ENCODE data around the gene CNRIP1.

Gene CNRIP1

DNA sequence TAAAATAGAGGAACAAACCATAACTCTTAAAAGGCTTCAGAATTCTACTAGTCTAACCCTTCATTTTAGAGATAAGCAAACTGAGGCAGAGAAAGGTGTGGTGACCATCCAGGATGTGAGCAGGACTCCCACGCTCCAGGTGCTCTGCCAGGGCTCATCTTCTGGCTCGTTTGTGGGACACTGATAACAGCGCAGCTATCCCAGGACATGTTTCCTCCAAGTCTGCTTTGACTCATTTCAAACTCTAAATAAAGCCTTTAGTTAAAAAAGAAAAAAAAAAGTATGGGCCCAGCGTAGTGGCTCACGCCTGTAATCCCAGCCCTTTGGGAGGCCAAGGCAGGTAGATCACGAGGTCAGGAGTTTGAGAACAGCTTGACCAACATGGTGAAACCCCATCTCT is 28.4 kb downstream of the CNRIP1 start:
- no peak for DNase-seq

DNA sequence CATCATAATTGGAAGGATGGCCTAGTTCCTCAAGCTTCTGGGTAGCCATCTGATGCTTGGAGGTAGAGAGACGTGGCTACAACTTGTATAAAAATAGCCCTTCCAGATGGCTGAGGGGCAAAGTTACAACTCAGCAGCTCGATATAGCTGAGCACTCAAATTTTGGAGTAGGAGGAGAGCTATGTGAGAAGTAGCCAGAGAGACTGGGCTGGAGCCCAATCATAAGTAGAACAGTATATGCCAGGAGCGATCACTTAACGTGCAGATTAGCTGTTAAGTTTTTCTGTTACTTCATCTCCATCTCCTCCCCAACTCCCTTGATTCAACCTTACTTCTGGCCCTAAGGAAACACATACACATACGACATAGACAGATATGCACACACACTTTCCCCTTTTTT is 28.8 kb downstream of the CNRIP1 start:
- DNase-seq: no peak

DNA sequence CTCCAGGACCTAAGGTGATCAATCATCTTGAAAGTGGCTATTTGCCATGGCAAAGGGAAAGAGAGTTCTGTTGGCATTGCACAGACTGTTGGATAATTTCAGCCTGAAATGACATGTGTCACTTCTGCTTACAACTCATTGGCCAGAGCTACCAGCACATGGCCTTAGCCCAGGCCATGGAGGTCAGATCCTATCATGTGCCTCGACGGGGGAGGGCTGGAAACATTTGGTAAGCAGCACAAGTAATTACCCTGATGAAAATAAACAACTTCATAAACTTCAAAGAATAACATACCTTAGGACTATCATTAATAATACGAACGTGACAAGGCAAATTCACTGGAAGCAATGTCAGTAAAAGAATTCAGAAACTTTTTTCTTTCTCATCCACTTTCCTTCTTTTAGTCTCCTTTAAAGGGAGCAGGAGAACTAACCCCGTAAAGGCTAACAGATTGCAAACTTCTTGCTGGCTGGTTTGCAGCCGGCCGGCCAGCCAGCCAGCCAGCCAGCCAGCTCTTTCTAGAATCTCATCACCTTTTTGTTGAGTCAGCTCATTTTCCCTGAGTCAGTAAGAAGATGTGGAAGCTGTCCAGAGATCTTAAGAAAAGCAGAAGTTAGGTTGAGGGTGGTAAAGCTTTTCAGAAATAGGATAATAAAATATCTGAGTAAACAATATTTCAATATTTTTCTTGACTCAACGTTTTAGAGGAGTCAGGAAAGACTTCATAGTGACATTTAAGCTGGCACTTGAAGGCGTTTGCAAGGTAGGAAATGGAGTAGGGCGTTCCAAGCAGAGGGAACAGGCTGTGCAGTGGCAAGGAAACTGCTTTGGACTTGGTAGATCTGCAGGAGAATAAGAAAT is 31.9 kb downstream of the CNRIP1 start:
- DNase-seq: no peak

DNA sequence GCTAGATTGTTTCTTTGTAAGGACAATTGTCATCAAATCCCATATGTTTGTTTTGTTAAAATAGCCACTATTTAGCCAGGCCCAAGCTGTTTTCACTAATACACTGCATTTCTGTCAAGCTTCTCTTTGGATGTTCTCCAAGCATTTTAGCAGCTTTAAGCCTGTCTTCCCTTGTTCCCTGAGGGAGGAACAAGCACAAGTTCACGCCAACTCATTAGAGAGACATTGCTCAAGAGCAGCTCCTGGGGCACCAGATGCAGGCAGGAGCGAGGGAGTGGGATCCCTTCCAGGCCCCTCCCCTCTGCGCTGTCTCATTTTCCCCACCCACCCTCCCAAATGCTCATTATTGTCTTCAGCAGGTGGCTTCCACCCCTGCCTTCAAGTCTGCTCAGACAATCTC is 34.9 kb downstream of the CNRIP1 start:
- no peak for DNase-seq

DNA sequence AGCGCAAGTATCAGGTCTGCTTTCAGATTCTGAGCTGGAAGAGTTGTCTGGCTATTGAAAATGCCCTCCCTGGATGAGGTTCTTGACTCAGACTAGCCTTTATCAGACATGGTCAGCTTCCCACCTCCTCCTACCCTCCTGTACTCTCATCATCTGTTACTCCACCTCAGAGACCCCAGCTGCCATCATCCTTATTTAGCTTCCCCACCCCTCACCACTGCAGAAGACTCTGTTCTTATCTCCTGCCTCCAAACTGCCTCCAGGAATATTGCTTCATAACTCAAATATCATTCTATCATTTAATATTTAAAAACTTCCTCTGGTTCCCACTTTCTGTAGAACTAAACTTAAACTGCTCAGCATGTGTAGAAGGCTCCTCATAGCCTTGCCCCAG is 36.3 kb downstream of the CNRIP1 start:
- DNase-seq: no peak

DNA sequence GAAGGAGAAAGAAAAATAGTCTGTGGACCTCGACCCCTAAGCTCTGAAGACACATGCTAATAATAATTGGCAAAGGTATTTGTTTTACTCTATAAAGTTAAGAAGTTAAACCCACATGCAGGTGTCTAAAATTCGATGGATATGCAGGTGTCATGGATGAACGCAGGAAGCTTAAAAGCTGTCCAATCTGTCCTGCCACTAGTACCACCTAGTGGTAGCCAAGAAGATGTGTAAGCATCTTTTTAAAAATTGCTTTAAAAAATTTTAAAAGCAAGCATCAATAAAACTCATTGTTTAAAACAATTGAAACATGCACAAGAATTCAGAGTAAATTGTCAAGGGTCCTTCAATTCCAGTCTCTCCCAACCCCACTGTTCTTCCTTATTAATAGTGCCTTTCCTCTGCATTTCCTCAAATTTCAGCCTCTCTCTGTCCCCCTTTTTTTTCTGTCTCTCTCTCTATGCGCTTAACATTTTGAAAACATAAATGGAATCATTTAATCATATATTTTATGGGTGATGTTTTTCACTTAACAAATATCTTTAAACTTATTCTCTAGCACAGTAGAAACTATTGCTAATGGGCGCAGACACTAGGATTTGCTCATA is 36.8 kb downstream of the CNRIP1 start:
- DNase-seq: peak; percentile 15

DNA sequence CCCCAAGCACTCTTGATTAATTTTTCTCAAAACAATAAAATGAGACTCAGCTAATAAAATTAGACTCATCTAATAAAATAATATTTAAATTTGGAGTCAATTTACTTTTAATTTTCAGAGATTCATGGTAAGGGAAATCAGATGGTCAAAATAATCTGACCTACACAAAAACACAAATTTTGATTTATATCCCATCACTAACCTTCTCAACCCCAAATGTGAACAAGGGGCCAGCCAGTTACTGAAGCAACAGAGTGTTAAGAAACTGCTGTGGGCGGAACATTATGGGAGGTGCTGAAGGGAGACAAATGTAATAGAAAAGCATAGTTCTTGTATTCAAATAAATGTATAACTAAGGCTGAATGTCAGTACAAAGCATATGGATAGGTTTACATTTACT is 39.0 kb downstream of the CNRIP1 start:
- no peak for DNase-seq

DNA sequence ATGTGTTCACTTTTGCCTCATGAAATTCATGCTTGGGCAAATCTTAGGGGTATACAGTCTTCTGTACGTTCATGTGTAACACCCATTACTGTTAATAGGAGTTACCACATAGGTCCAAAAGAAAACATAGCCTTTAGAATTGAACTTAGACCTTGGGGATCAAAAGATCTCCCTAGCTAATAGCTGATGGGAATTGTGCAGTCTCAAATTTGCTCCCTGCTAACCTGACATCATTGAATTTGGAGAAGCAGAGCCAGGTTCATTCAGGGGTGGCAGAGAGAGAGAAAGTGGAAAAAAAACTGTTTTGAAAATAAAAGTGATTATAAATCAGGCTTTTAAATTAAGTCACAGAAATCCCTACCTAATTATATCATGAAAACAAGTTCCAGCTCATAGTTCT is 39.4 kb downstream of the CNRIP1 start:
- no peak for DNase-seq

DNA sequence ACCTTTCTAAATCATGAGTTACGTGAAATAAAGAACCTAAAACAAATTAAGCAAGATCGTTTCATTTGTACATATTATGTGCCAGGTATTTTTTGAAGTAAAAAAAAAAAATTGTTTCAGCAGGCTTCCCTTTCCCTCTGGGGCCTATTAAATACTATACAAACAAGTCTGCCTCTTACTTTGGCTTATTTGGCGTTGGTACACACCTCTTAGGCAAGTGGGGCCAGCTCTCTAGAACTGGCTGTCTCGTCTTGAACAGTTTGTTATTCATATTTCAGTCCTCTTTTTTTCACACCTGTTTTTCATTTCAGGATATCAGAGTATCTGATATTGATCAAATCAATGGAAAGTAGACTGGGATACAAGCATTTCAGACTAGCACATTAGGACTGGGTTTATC is 40.1 kb downstream of the CNRIP1 start:
- no peak for DNase-seq

DNA sequence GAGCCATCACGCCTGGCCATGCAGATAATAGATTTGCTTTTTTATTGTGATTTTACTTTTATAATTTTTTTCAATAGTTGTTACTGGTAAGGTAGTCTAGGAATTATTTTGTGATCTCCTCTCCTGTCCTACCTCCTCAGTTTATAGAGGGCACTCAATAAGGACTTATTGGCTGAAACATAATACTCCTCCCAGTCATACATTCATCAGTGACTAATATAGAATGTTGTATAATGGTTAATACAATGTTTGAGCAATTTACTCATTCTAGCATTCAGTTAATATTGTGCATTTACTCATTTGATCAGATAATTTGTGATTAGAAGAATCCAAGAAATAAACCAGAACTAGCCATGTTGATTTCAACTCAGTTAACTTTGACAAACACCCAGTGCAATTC is 41.6 kb downstream of the CNRIP1 start:
- no peak for DNase-seq

DNA sequence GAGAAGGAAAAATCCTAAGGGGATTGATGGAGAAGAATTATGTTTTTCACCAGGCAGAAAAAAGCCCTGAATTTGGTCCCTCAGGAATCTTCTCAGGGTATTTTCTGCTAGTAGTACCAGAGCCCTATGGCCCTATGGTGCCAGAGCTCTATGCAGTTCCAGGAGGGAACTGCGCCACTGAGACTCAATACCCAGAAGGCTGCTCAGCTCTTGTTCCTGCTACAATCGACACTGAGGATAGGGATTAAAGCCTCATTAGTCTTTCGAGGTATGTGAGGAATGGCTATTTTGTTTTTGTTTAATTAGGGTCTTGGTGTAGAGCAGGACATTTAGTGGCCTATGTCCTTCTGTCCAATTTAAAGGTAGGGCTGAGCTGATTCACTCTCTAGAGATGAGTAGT is 45.7 kb downstream of the CNRIP1 start:
- no peak for DNase-seq

DNA sequence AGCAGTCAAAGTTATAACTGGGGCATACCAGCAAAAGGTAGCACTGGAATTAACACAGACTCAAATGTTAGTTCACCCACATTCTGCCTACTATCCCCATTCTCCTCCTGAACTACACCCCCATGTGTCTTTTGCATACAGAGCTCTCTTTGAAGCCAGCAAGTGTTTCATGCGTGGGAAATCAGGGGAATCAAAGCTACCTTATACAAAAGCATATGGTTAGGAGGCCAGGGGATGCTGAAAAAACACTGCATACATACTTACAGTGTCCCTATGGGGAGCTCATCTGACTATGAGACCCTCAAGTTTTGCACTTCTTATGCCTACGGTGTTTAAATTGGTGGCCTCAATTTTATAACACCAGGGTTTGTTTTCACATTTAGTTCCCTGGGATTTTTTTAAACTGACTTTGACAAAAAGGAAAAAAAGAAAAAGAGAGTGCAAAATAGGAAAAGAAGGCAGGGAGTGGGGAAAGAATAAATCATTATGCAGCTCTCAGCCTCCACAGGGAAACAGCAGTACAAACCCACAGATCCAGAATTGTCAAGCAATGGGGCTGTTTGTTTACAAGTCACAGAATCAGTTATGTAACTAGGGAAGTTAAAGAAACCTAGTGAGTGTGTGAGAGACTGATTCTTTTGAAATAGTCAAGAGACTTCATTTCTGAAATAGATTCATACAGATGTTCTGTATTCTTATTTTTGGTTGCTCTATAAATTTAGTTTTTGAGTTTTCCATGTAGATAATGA is 47.3 kb downstream of the CNRIP1 start:
- DNase-seq: no peak

DNA sequence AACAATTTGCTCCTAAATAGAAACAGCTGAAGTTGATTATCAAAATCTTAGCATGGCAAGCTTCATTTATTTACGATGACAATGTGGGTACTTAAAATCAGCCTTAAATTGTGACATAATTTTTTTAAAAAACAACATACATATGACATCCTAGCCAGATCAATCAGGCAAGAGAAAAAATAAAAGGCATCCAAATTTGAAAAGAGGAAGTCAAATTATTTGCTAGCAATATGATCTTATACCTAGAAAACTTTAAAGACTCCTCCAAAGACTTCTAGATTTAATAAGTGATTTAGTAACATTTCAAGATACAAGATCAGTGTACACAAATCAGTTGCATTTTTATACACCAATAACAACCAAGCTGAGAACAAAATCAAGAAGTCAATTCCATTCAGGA is 53.1 kb downstream of the CNRIP1 start:
- DNase-seq: no peak

DNA sequence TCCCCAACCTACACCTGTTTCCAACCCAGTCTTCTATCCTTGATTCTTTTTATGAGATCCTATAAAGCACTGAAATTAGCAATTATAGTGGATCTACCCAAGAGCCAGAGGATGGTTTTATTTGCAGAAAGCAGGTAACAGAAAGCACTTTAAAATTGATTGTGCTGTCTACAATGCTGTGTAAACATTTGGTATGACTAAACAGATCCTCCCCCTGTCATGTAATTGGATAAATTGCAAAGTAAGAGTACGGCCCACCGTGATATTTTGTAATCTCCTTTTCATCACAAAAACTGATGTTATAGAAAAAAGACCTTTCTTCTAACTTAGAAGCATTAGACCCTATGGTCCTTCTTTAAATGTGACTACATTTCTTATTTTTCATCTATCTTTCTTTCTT is 56.1 kb downstream of the CNRIP1 start:
- DNase-seq: no peak

DNA sequence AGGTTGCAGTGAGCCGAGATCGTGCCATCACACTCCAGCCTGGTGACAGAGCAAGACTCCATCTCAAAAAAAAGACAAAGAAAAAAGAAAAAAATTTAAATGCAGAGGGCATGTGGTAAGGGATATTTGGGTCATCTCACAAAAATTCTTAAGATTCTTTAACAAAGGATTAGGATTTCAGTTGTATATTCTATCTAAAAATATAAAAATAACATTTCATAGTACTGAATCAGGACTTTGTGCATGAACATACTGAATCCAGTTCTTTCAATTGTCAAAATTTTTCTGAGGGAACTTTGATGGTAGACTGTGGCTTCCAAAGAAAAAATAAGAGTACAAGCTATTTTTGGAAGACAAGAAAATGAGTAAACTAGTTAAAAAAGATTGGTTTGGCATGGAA is 60.9 kb downstream of the CNRIP1 start:
- DNase-seq: no peak

DNA sequence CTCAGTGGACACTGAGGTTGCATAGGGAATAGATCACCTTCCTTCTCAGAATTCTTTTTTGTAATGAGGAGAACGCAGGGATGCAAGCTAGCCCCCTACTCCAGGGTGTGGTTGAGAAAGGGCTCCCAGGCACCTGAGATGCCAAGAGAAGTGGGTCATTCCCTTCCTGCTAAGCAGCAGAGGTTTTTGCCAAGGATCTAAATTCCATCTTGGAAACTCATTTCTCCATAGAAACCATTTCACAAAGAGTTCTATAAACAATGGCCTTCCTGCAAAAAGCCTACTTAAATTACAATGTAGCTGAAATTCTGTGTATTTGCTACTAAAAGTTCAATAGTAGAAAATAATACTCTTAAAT is 63.7 kb downstream of the CNRIP1 start:
- DNase-seq: no peak

DNA sequence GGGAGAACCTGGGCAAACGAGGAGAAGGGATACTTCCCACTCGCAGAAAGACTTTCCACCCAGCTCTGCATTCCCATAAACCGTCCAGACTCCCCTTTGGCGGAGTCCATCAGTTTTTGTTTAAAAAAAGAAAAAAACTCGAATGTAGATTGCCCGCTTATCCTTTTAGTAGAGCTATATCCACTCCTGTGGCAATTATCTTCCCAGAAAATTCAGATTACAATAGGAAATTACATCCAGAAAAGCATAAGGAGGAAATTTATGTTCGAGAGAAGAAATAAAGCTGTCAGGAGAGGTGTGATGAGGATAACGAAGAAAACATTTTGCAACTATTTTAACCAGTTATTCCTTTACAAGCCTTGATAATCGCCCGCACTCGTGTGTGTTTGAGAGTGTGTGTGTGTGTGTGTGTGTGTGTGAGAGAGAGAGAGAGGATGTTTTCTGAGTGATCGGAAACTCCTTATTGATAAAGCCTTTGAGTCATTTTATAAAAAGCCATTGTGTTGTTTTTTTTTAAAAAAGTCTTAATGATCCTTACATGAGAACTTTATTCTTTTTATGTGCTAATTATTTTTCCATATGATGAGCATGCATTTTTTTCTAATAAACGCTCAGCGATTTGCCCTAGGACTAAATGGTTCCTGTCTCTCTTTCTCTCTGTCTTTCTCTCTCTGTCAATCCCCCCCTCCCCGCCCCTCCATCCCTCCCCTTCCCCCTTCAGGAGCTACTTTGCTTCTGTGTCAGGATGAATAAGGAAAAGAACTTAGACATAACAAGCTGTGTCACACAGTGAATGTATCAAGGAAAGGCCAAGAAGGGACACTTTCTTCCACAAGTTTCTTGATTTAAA is 66.3 kb downstream of the CNRIP1 start:
- DNase-seq: peak; percentile 47

DNA sequence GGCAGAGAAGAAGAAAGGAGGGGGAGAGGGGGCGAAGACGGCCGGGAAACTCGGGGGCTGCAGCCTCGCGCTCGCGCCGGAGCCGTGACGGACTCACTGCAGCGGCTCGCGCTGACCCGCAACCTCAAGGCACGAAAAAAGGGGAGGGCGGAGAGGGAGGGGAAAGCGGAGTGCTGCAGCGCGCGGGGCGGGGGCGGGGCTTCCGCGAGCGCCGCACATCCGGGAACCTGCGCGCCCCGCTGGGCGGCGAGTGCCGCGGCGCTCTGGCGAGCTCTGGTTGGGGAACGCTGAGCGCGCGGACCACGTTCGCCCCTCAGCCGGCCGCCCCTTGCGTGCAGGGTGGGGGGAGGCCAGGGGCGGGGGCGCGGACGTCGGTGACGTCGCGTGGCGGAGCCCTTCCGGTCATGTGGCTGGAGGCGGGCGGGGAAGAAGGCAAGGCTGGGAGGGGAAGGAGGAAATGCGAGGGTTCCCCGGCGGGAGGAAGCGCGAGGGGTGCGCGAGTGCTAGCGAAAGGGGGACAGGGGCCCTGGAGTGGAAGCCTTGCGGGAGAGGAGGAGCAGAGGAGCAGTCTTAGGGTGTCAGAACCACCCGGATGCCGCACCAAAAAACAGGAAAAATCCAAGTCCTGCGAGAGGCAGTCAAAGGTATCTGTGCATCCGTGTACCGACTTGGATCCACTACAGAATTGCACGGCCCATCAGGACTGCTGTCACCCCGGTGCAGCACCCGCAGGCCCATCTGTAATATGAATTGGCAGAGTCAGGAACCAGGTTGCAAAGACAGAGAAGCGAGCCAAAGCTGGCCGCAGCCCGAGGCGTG is 67.1 kb downstream of the CNRIP1 start, which contains the start of gene PPP3R1:
Gene PPP3R1 (minus strand): TSS at position 133 of the 819 bp plus-strand sequence. CDS start 405 bp downstream, outside the sequence.
- DNase-seq: peak; percentile 94

DNA sequence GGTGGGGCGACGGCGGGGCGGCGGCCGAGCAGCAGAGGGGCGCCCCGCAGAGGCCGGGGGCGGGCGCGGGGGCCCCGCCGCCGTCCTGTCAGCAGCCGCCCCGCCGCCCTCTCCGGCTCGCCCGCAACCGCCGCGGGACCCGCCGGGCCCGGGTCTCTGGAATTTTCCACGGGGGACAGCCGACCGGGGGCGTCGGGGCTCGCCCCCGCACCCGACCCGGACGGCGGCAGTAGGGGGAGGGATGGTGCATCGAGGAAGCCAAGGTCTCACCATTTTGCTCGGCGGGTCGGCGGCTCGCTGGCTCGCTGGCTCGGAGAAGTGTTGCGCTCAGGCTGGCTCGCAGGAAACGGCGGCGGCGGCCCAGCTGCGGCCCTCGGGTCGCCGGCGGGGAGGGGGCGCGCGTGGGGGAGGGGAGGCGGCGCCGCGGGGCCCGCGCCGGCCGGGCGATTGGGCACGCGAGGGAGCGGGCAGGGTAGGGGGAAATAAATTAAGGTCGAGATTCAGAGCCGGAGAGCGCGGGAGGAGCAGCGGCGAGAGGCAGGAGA is 67.8 kb downstream of the CNRIP1 start:
- peak; percentile 35 for DNase-seq

DNA sequence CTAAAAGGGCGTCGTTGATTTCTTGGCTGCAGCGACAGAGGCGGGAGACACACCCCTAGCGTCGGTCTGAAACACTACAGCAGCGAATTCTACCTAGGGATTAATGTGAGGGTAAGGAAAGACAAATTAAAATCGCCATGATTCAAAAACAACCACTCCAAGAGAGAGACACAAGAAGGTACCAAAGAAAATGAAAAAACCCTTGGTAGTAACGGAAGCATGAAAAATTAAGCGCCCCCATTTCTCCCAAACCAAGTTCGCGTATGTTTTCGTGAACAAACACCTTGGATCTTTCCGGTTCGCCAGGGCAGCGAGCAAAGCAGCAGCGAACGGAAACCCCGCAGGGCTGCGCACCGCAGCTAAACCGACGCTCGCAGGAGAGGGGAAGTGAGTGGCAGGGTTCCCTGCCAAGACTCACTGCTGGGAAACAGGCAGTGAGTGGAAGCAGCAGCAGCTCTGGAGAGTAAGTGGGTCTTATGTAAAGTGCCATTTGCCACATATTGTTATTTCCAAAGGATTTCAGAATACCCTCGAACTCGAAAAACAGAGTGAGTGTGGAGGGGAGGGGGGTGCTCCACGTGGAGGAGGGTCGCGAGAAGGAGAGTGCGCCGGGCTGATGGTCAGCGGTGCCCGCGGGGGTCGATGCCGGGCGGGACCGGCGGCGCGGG is 68.4 kb downstream of the CNRIP1 start:
- peak; percentile 79 for DNase-seq

DNA sequence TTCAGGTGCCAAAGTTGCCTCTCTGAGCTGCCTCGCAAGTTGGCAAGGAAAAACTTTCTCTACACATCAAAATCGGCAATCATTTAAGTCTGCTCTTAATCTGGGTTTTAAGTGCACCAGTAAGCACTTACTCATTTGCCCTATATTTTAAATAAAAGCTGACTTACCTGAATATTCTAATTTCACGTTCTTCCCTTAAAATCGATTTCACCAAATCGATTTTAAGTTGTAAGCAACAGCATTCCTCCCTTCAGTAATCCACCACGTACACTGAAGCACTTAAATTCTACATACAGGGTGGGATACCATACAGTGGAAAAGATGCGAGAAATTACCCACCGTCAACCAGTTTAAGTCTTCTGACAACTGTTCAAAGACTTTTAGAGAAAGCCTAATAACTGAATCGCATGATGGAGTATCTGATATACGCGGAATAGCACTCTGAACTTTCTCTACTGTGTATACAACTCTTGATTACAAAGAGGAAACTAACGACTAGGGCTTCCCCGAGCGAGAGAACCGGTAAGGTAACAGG is 69.0 kb downstream of the CNRIP1 start:
- DNase-seq: no peak

Data from stimulated activated CD4-positive, alpha-beta T cell treated with anti-CD3 and anti-CD28 coated beads, Interleukin-4, amount 100 ng/mL, for 24 hours (primary cell).